ENCODE measurements around the gene PABPN1L. TPM values are rescaled to one million over a fixed set of nuclear protein-coding genes. Genes with fewer than 3 reads are reported as not detected.

The PABPN1L gene
- total and polyA plus RNA-seq, 2 of the 13 experiments (the other 11 are each of a cell fraction or from before 2014, with no cell fraction given): not detected

DNA sequence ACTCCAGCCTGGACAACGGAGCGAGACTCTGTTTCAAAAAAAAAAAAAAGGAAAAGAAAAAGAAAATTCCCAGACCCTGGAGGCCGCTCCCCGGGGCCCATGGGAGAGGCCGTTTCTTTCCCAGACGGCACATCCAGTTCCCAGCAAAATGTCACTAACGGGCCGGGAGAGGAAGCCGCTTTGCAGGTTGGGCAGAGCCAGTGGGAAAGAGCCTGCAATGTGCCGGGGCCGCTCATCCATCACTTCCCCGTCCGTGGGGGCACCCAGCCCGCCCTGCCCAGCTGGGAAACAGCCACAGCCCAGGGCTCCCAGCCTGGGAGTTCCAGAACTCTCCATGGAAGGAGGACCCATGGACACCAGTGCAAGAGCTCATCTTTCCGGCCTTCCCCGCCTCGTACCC is 41.8 kb upstream of the PABPN1L start:
- Histone ChIP-seq H3K27me3 (ENCODE audit: control insufficient read depth in 1 of 2, insufficient read depth in 2 of 2, low read length in 2 of 2) (peaks cover 39 to 95% of the 10 kb centered on the region in 2 experiments), H4K20me1 (ENCODE audit: insufficient read depth, low read length) (no peaks in the 10 kb centered on the region; the same call in 1 of the 2 replicates), H2AFZ (ENCODE audit: low read length) (no peak overlapping the region), H3K79me2 (ENCODE audit: insufficient read depth, low read length) (no peaks in the 10 kb centered on the region), H3K4me1 (ENCODE audit: insufficient read depth, low read length) (no peaks in the 10 kb centered on the region), H3K4me2 (ENCODE audit: low read depth, low read length) (no peak overlapping the region), H3K27ac (ENCODE audit: extremely low read length, insufficient read depth, low read length) (no peak overlapping the region), H3K9ac (ENCODE audit: insufficient read depth, low read depth, low read length) (no peak overlapping the region), H3K9me3 (ENCODE audit: low read length) (no peaks in the 10 kb centered on the region), H3K4me3 (replicated peaks in 1 of 3; ENCODE audit: insufficient read depth in 1 of 3, low read depth in 2 of 3, low read length in 3 of 3) (no peak overlapping the region), H3K36me3 (replicated peaks in 1 of 2; ENCODE audit: control insufficient read depth in 1 of 2, insufficient read depth in 2 of 2, low read length in 2 of 2) (no peaks in the 10 kb centered on the region)
- TF ChIP-seq LCORL (IDR thresholded peaks at IDR 0.05) (no peak), LCORL (CRISPR knock-in tag; IDR thresholded peaks at IDR 0.05) (no peak), ZNF430 (CRISPR knock-in tag; IDR thresholded peaks at IDR 0.05) (no peak), GATAD2A (CRISPR knock-in tag; IDR thresholded peaks at IDR 0.05) (no peak), ZNF496 (CRISPR knock-in tag; IDR thresholded peaks at IDR 0.05; ENCODE audit: insufficient replicate concordance) (no peak), KDM2A (CRISPR knock-in tag; IDR thresholded peaks at IDR 0.05; ENCODE audit: borderline replicate concordance, low read depth) (no peak), BHLHE40 (IDR thresholded peaks at IDR 0.05; ENCODE audit: low read length) (no peak), FIP1L1 (IDR thresholded peaks at IDR 0.05; ENCODE audit: borderline replicate concordance, insufficient read depth, low read depth, low read length) (no peak), SETDB1 (CRISPR knock-in tag; IDR thresholded peaks at IDR 0.05; ENCODE audit: borderline replicate concordance) (no peak), PAWR (CRISPR knock-in tag; IDR thresholded peaks at IDR 0.05; ENCODE audit: borderline replicate concordance) (no peak), ZNF878 (CRISPR knock-in tag; IDR thresholded peaks at IDR 0.05) (no peak)
- no peak for ATAC-seq
- FAIRE-seq: no peak
- in situ Hi-C loops (cut with HindIII; ENCODE audit: extremely low pct_ligation_motif_present, low pct_unique_long_range_greater_than_20kb) (no loop called here), intact Hi-C loops (cut with micrococcal nuclease; ENCODE audit: unreplicated experiment) (no loop called here)
- WGBS (ENCODE audit: low lambda C conversion rate): 28% methylated on average over 14 of the region's 17 CpGs
- ChIA-PET POLR2A (no interaction called here), CTCF (ENCODE audit: low intra/inter-chr PET ratio, low total read pairs) (no interaction called here)
- BruUV-seq (replicated peaks): no TSS peak
- DNase-seq (ENCODE audit: low spot score): no peak

DNA sequence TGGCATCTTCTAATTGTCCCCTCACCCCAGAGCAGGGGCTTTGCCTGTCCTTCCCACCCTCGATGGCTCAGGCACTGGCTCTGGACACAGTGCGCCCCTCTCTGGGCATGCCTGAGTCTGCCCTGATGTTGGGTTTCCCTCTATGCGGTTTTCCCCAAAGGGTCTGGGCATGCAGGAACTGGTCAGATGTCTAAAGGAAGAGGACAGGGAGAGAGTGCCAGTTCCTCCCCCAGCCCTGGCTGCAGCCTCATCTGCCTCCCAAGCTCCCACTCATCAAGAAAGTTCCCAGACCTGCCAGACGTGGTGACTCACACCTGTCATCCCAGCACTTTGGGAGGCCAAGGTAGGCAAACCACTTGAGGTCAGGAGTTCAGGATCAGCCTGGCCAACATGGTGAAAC is 41.3 kb upstream of the PABPN1L start:
- 25% methylated on average over 4 of the region's 4 CpGs for WGBS (ENCODE audit: low lambda C conversion rate)
- H3K9me3 ChIP-seq (ENCODE audit: low read length): no peaks in the 10 kb centered on the region
- no peak for DNase-seq (ENCODE audit: low spot score)
- no peak for FAIRE-seq
- H3K79me2 ChIP-seq (ENCODE audit: insufficient read depth, low read length): no peaks in the 10 kb centered on the region
- H3K27ac ChIP-seq (ENCODE audit: extremely low read length, insufficient read depth, low read length): no peak overlapping the region
- no peaks in the 10 kb centered on the region for H3K4me1 ChIP-seq (ENCODE audit: insufficient read depth, low read length)
- in situ Hi-C loops (cut with HindIII; ENCODE audit: extremely low pct_ligation_motif_present, low pct_unique_long_range_greater_than_20kb) (no loop called here), intact Hi-C loops (cut with micrococcal nuclease; ENCODE audit: unreplicated experiment) (no loop called here)
- H3K4me2 ChIP-seq (ENCODE audit: low read depth, low read length): no peak overlapping the region
- no TSS peak for BruUV-seq (replicated peaks)
- no peak for TF ChIP-seq ZFYVE20 (CRISPR knock-in tag; IDR thresholded peaks at IDR 0.05; ENCODE audit: borderline replicate concordance, low read depth)
- TF ChIP-seq, protein P1, sequence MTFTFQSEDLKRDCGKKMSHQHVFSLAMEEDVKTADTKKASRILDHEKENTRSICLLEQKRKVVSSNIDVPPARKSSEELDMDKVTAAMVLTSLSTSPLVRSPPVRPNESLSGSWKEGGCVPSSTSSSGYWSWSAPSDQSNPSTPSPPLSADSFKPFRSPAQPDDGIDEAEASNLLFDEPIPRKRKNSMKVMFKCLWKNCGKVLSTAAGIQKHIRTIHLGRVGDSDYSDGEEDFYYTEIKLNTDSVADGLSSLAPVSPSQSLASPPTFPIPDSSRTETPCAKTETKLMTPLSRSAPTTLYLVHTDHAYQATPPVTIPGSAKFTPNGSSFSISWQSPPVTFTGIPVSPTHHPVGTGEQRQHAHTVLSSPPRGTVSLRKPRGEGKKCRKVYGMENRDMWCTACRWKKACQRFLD (CRISPR knock-in tag; IDR thresholded peaks at IDR 0.05; ENCODE audit: borderline replicate concordance): no peak
- no peak for TF ChIP-seq ADNP (CRISPR knock-in tag; IDR thresholded peaks at IDR 0.05)
- TF ChIP-seq, protein P2, sequence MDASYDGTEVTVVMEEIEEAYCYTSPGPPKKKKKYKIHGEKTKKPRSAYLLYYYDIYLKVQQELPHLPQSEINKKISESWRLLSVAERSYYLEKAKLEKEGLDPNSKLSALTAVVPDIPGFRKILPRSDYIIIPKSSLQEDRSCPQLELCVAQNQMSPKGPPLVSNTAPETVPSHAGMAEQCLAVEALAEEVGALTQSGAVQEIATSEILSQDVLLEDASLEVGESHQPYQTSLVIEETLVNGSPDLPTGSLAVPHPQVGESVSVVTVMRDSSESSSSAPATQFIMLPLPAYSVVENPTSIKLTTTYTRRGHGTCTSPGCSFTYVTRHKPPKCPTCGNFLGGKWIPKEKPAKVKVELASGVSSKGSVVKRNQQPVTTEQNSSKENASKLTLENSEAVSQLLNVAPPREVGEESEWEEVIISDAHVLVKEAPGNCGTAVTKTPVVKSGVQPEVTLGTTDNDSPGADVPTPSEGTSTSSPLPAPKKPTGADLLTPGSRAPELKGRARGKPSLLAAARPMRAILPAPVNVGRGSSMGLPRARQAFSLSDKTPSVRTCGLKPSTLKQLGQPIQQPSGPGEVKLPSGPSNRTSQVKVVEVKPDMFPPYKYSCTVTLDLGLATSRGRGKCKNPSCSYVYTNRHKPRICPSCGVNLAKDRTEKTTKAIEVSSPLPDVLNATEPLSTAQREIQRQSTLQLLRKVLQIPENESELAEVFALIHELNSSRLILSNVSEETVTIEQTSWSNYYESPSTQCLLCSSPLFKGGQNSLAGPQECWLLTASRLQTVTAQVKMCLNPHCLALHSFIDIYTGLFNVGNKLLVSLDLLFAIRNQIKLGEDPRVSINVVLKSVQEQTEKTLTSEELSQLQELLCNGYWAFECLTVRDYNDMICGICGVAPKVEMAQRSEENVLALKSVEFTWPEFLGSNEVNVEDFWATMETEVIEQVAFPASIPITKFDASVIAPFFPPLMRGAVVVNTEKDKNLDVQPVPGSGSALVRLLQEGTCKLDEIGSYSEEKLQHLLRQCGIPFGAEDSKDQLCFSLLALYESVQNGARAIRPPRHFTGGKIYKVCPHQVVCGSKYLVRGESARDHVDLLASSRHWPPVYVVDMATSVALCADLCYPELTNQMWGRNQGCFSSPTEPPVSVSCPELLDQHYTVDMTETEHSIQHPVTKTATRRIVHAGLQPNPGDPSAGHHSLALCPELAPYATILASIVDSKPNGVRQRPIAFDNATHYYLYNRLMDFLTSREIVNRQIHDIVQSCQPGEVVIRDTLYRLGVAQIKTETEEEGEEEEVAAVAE (CRISPR knock-in tag; IDR thresholded peaks at IDR 0.05; ENCODE audit: borderline replicate concordance): no peak
- TF ChIP-seq LCORL (IDR thresholded peaks at IDR 0.05): no peak
- no peak for TF ChIP-seq LCORL (CRISPR knock-in tag; IDR thresholded peaks at IDR 0.05)
- H4K20me1 ChIP-seq (ENCODE audit: insufficient read depth, low read length): no peaks in the 10 kb centered on the region; the same call in 1 of the 2 replicates
- no peak for ATAC-seq
- POLR2A ChIA-PET: no interaction called here
- no peak overlapping the region for H2AFZ ChIP-seq (ENCODE audit: low read length)
- H3K36me3 ChIP-seq (replicated peaks in 1 of 2; ENCODE audit: control insufficient read depth in 1 of 2, insufficient read depth in 2 of 2, low read length in 2 of 2): no peaks in the 10 kb centered on the region
- H3K27me3 ChIP-seq (ENCODE audit: control insufficient read depth in 1 of 2, insufficient read depth in 2 of 2, low read length in 2 of 2): peaks cover 39 to 95% of the 10 kb centered on the region in 2 experiments
- CTCF ChIA-PET (ENCODE audit: low intra/inter-chr PET ratio, low total read pairs): no interaction called here
- no peak overlapping the region for H3K9ac ChIP-seq (ENCODE audit: insufficient read depth, low read depth, low read length)
- H3K4me3 ChIP-seq (replicated peaks in 1 of 3; ENCODE audit: insufficient read depth in 1 of 3, low read depth in 2 of 3, low read length in 3 of 3): no peak overlapping the region

All from HepG2 (cell line).